ENCODE measurements around the gene NCKAP5. TPM values are rescaled to one million over a fixed set of nuclear protein-coding genes. Genes with fewer than 3 reads are reported as not detected.

Gene NCKAP5
- total and polyA plus RNA-seq, 9 of the 15 experiments (the other 6 are each of a cell fraction or from before 2014, with no cell fraction given) = not detected

DNA sequence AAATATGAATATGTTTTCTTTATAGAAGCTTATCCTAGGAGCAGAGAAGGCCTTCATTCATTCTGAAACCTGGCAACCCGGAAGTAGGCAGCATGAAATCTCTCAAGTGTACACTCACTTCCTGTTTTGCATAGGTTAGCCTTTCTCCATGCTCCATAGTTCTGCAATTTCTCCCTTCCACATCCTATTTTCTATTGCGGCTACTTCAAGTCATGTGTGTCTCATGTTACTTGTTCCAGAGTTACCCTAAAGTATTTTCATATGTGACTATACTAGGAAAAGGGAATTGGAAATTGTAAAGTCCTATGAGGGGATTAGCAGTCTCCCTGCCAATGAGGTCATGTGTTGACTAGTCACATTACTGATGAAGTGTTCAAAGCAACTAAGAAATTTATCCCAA is 320.6 kb downstream of the NCKAP5 start:
- no peak for DNase-seq (ENCODE audit: extremely low read depth in 1 of 4, low spot score in 3 of 4)
- Histone ChIP-seq H3K4me2 (ENCODE audit: insufficient read depth, low read length) (no peak overlapping the region), H4K20me1 (replicated peaks; ENCODE audit: control insufficient read depth, insufficient read depth, low read length) (no peaks in the 10 kb centered on the region), H3K27me3 (ENCODE audit: control insufficient read depth in 2 of 2, insufficient read depth in 2 of 2, low read length in 2 of 2) (no peaks in the 10 kb centered on the region), H3K4me3 (no peak overlapping the region), H3K4me1 (replicated peaks in 1 of 2; ENCODE audit: control insufficient read depth in 2 of 2, insufficient read depth in 2 of 2, low read length in 2 of 2) (no peaks in the 10 kb centered on the region), H3K9me3 (replicated peaks; ENCODE audit: control insufficient read depth, insufficient read depth, low read depth, low read length) (no peaks in the 10 kb centered on the region), H3K27ac (ENCODE audit: extremely low read depth, low read depth, low read length) (no peak overlapping the region), H3K36me3 (ENCODE audit: control insufficient read depth, insufficient read depth, low read length) (no peaks in the 10 kb centered on the region), H2AFZ (ENCODE audit: low read depth, low read length) (no peak overlapping the region), H3K9me1 (ENCODE audit: control insufficient read depth, insufficient read depth, low read length) (no peaks in the 10 kb centered on the region), H3K9ac (ENCODE audit: insufficient read depth in 1 of 2, low read depth in 2 of 2, low read length in 2 of 2) (no peak overlapping the region), H3K79me2 (ENCODE audit: control insufficient read depth, insufficient read depth, low read length) (no peaks in the 10 kb centered on the region)
- ChIA-PET POLR2A (no interaction called here), CTCF (ENCODE audit: low intra/inter-chr PET ratio) (no interaction called here)
- no peak for FAIRE-seq
- intact Hi-C loops (cut with micrococcal nuclease) = no loop called here
- no peak for ATAC-seq
- WGBS (ENCODE audit: insufficient coverage, low coverage, missing lambda C conversion rate) = 0% methylated on average over 2 of the region's 2 CpGs
- in situ Hi-C loops (cut with MboI) = no loop called here
- no TSS peak for BruUV-seq (replicated peaks)
- TF ChIP-seq, protein P1, sequence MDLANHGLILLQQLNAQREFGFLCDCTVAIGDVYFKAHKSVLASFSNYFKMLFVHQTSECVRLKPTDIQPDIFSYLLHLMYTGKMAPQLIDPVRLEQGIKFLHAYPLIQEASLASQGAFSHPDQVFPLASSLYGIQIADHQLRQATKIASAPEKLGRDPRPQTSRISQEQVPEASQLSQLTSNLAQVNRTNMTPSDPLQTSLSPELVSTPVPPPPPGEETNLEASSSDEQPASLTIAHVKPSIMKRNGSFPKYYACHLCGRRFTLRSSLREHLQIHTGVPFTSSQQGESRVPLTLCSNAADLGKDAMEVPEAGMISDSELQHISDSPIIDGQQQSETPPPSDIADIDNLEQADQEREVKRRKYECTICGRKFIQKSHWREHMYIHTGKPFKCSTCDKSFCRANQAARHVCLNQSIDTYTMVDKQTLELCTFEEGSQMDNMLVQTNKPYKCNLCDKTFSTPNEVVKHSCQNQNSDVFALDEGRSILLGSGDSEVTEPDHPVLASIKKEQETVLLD (IDR thresholded peaks at IDR 0.05) = no peak
- TF ChIP-seq TRIM24 (IDR thresholded peaks at IDR 0.05) (no peak), RBM25 (IDR thresholded peaks at IDR 0.05; ENCODE audit: low read depth, low read length, severe bottlenecking) (no peak), PRPF4 (IDR thresholded peaks at IDR 0.05; ENCODE audit: insufficient read depth, low read depth, low read length, poor library complexity, severe bottlenecking) (no peak), BRD4 (IDR thresholded peaks at IDR 0.05) (no peak), ARID2 (IDR thresholded peaks at IDR 0.05) (no peak), ZNF77 (CRISPR knock-in tag; IDR thresholded peaks at IDR 0.05) (no peak), ELF1 (tag; IDR thresholded peaks at IDR 0.05) (no peak), CXXC5 (CRISPR knock-in tag; IDR thresholded peaks at IDR 0.05) (no peak), ZFP36 (IDR thresholded peaks at IDR 0.05; ENCODE audit: low read depth, low read length, partially characterized antibody) (no peak), SNRNP70 (optimal IDR thresholded peaks at IDR 0.05; ENCODE audit: low read depth, low read length) (no peak), BCOR (IDR thresholded peaks at IDR 0.05) (no peak)
- TF ChIP-seq, protein P2, sequence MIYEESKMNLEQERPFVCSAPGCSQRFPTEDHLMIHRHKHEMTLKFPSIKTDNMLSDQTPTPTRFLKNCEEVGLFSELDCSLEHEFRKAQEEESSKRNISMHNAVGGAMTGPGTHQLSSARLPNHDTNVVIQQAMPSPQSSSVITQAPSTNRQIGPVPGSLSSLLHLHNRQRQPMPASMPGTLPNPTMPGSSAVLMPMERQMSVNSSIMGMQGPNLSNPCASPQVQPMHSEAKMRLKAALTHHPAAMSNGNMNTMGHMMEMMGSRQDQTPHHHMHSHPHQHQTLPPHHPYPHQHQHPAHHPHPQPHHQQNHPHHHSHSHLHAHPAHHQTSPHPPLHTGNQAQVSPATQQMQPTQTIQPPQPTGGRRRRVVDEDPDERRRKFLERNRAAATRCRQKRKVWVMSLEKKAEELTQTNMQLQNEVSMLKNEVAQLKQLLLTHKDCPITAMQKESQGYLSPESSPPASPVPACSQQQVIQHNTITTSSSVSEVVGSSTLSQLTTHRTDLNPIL (CRISPR knock-in tag; IDR thresholded peaks at IDR 0.05) = no peak
- TF ChIP-seq, protein P3, sequence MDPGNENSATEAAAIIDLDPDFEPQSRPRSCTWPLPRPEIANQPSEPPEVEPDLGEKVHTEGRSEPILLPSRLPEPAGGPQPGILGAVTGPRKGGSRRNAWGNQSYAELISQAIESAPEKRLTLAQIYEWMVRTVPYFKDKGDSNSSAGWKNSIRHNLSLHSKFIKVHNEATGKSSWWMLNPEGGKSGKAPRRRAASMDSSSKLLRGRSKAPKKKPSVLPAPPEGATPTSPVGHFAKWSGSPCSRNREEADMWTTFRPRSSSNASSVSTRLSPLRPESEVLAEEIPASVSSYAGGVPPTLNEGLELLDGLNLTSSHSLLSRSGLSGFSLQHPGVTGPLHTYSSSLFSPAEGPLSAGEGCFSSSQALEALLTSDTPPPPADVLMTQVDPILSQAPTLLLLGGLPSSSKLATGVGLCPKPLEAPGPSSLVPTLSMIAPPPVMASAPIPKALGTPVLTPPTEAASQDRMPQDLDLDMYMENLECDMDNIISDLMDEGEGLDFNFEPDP (CRISPR knock-in tag; IDR thresholded peaks at IDR 0.05) = no peak
- TF ChIP-seq, protein P4, sequence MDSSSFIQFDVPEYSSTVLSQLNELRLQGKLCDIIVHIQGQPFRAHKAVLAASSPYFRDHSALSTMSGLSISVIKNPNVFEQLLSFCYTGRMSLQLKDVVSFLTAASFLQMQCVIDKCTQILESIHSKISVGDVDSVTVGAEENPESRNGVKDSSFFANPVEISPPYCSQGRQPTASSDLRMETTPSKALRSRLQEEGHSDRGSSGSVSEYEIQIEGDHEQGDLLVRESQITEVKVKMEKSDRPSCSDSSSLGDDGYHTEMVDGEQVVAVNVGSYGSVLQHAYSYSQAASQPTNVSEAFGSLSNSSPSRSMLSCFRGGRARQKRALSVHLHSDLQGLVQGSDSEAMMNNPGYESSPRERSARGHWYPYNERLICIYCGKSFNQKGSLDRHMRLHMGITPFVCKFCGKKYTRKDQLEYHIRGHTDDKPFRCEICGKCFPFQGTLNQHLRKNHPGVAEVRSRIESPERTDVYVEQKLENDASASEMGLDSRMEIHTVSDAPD (CRISPR knock-in tag; IDR thresholded peaks at IDR 0.05) = no peak
- TF ChIP-seq, protein P5, sequence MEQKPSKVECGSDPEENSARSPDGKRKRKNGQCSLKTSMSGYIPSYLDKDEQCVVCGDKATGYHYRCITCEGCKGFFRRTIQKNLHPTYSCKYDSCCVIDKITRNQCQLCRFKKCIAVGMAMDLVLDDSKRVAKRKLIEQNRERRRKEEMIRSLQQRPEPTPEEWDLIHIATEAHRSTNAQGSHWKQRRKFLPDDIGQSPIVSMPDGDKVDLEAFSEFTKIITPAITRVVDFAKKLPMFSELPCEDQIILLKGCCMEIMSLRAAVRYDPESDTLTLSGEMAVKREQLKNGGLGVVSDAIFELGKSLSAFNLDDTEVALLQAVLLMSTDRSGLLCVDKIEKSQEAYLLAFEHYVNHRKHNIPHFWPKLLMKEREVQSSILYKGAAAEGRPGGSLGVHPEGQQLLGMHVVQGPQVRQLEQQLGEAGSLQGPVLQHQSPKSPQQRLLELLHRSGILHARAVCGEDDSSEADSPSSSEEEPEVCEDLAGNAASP (IDR thresholded peaks at IDR 0.05) = no peak

Data from K562 (cell line).